HCT116 (cell line): Measurements from ENCODE around the gene PTGR2. TPM values are rescaled to one million over a fixed set of nuclear protein-coding genes. Genes with fewer than 3 reads are reported as not detected.

Experiments
- ATAC-seq: fragments of 200-7000 bp; cut with Tn5 transposase; 2 replicates; pipeline ENCODE4 v1.9.1; 2020; ENCODE audit warnings: mild to moderate bottlenecking, moderate library complexity
- BruUV-seq: library from RNA; stranded (reverse); fragments of 400-500 nt; replicated peaks from 2 replicates; lab custom pipeline; 2021; lab: Mats Ljungman, UMichigan
- CTCF ChIA-PET: fragments of 300-600 bp; sonication (Branson Sonifier 250); formaldehyde crosslinking; loops from one replicate; lab custom pipeline; 2021; ENCODE audit warnings: antibody characterized with exemption; lab: Charles Lee
- POLR2A ChIA-PET: fragments of 300-600, 350-600 bp; sonication (Branson Sonifier 250); formaldehyde crosslinking; loops from one replicate; lab custom pipeline; 2021; ENCODE audit warnings: antibody characterized with exemption; lab: Charles Lee
- RAD21 ChIA-PET, 2 experiments: fragments of 300-600 bp; sonication (Branson Sonifier 250); formaldehyde crosslinking; loops; one replicate each; lab custom pipeline; 2023; ENCODE audit warnings: low total read pairs in 2 of 2; ENCODE audit not compliant: uncharacterized antibody in 2 of 2, unreplicated experiment in 2 of 2, low non-redundant PET in 1 of 2; lab: Charles Lee
- DNase-seq: peaks from one replicate; pipeline ENCODE4 v3.0.0-alpha.2; 2010; ENCODE audit warnings: low read depth, low spot score
- H2AFZ ChIP-seq: fragments of 200-600 bp; shearing (Covaris generic), sonication (generic); 2 replicates; pipeline ENCODE4 v1.6.1; 2017; ENCODE audit warnings: low read depth, mixed run types, mixed read lengths, antibody characterized with exemption, low read length; ENCODE audit not compliant: poor library complexity, severe bottlenecking
- H3K27ac ChIP-seq: 2 replicates; pipeline ENCODE4 v1.5.1; 2012; ENCODE audit warnings: low read depth, low read length
- H3K27me3 ChIP-seq: fragments of 200-600 bp; sonication (generic); 2 replicates; pipeline ENCODE4 v1.6.1; 2016; ENCODE audit warnings: mixed run types, low read length, mixed read lengths; ENCODE audit not compliant: insufficient read depth
- H3K36me3 ChIP-seq, 2 experiments: fragments of 200-500 bp in 1 of 2; fragments of 200-600 bp in 1 of 2; sonication (Bioruptor generic) in 1 of 2; sonication (generic) in 1 of 2; 2 replicates each; pipeline versions ENCODE4 v1.5.1 to v1.6.1; 2014 to 2016; ENCODE audit warnings: low read length in 2 of 2, inconsistent platforms in 1 of 2, mixed read lengths in 1 of 2, mixed run types in 1 of 2; ENCODE audit not compliant: insufficient read depth in 2 of 2, control insufficient read depth in 1 of 2
- H3K4me1 ChIP-seq, 2 experiments: fragments of 200-600 bp in 1 of 2; sonication (generic) in 1 of 2; 2 replicates each; pipeline versions ENCODE4 v1.5.1 to v1.6.1; 2012 to 2017; ENCODE audit warnings: low read length in 2 of 2, inconsistent platforms in 1 of 2, mild to moderate bottlenecking in 1 of 2, mixed read lengths in 1 of 2, mixed run types in 1 of 2, moderate library complexity in 1 of 2; ENCODE audit not compliant: insufficient read depth in 2 of 2, control insufficient read depth in 1 of 2
- H3K4me2 ChIP-seq: fragments of 200-600 bp; sonication (generic); 2 replicates; pipeline ENCODE4 v1.6.1; 2017; ENCODE audit warnings: mixed run types, low read length, mixed read lengths
- H3K4me3 ChIP-seq, 2 experiments: fragments of 200-600 bp in 1 of 2; sonication (generic) in 1 of 2; replicated peaks in 1 of 2; 2 replicates each; pipeline ENCODE4 v1.5.1; 2011 to 2016; ENCODE audit warnings: low read length in 2 of 2, control low read depth in 1 of 2, low read depth in 1 of 2, mild to moderate bottlenecking in 1 of 2, mixed read lengths in 1 of 2, mixed run types in 1 of 2
- H3K79me2 ChIP-seq: fragments of 200-600 bp; sonication (generic); 2 replicates; pipeline ENCODE4 v1.6.1; 2017; ENCODE audit warnings: mild to moderate bottlenecking, mixed run types, low read length, moderate library complexity, mixed read lengths; ENCODE audit not compliant: insufficient read depth
- H3K9ac ChIP-seq: fragments of 200-600 bp; sonication (generic); 2 replicates; pipeline ENCODE4 v1.6.1; 2016; ENCODE audit warnings: low read length, mixed read lengths
- H3K9me2 ChIP-seq: fragments of 200-600 bp; sonication (generic), shearing (Covaris generic); 2 replicates; pipeline ENCODE4 v1.6.1; 2017; ENCODE audit warnings: mixed run types, mild to moderate bottlenecking, moderate library complexity; ENCODE audit not compliant: insufficient read depth
- H3K9me3 ChIP-seq, 2 experiments: fragments of 200-500 bp in 1 of 2; fragments of 200-600 bp in 1 of 2; sonication (Bioruptor generic) in 1 of 2; sonication (generic) in 1 of 2; 2 replicates each; pipeline ENCODE4 v1.6.1; 2014 to 2017; ENCODE audit warnings: low read length in 2 of 2, mixed read lengths in 2 of 2, inconsistent platforms in 1 of 2, low read depth in 1 of 2, mild to moderate bottlenecking in 1 of 2, mixed run types in 1 of 2, moderate library complexity in 1 of 2; ENCODE audit not compliant: control insufficient read depth in 1 of 2, insufficient read depth in 1 of 2
- H4K20me1 ChIP-seq: fragments of 200-600 bp; sonication (generic), shearing (Covaris generic); 2 replicates; pipeline ENCODE4 v1.6.1; 2017; ENCODE audit warnings: mixed run types, mild to moderate bottlenecking, moderate library complexity; ENCODE audit not compliant: insufficient read depth
- CBX3 ChIP-seq: IDR thresholded peaks from 2 replicates; pipeline ENCODE4 v1.6.1; 2012; ENCODE audit warnings: low read depth
- CEBPB ChIP-seq: IDR thresholded peaks from 2 replicates; pipeline ENCODE4 v1.6.1; 2012; ENCODE audit warnings: low read depth
- EGR1 ChIP-seq: IDR thresholded peaks from 2 replicates; pipeline ENCODE4 v1.6.1; 2012; ENCODE audit warnings: low read depth
- ELF1 ChIP-seq: IDR thresholded peaks from 2 replicates; pipeline ENCODE4 v1.6.1; 2012; ENCODE audit warnings: low read depth, borderline replicate concordance
- EZH2 ChIP-seq: fragments of 200-600 bp; sonication (generic); IDR thresholded peaks from 2 replicates; pipeline ENCODE4 v1.6.1; 2017; ENCODE audit warnings: antibody characterized with exemption, mixed run types
- EZH2phosphoT487 ChIP-seq: fragments of 200-600 bp; IDR thresholded peaks from 2 replicates; pipeline ENCODE4 v1.6.1; 2018; ENCODE audit warnings: antibody characterized with exemption, borderline replicate concordance
- JUND ChIP-seq: IDR thresholded peaks from 2 replicates; pipeline ENCODE4 v1.6.1; 2012
- POLR2AphosphoS5 ChIP-seq: IDR thresholded peaks from 2 replicates; pipeline ENCODE4 v1.6.1; 2011; ENCODE audit warnings: mild to moderate bottlenecking, low read depth, low read length, moderate library complexity
- RAD21 ChIP-seq: IDR thresholded peaks from 2 replicates; pipeline ENCODE4 v1.6.1; 2012; ENCODE audit warnings: low read depth, mild to moderate bottlenecking
- SIN3A ChIP-seq: IDR thresholded peaks from 2 replicates; pipeline ENCODE4 v1.6.1; 2012; ENCODE audit warnings: low read depth
- SP1 ChIP-seq: IDR thresholded peaks from 2 replicates; pipeline ENCODE4 v1.6.1; 2012; ENCODE audit warnings: low read depth
- intact Hi-C: fragments of 100-400 bp; cut with micrococcal nuclease; formaldehyde crosslinking; loops from 2 replicates; pipeline ENCODE4 v1.10.0; 2022
- total RNA-seq: library from RNA; stranded (reverse); gene quantifications from one replicate; pipeline ENCODE4 v1.2.1, GENCODE V29; 2021; ENCODE audit not compliant: unreplicated experiment
- TF ChIP-seq, protein P1 (sequence below): IDR thresholded peaks from 2 replicates; pipeline ENCODE4 v1.6.1; 2011; ENCODE audit warnings: mild to moderate bottlenecking, low read length, moderate library complexity; ENCODE audit not compliant: insufficient replicate concordance; ENCODE audit errors: extremely low read depth

Gene PTGR2
- total RNA-seq, 1 experiment from 2014 or later, result 22.1 TPM

DNA sequence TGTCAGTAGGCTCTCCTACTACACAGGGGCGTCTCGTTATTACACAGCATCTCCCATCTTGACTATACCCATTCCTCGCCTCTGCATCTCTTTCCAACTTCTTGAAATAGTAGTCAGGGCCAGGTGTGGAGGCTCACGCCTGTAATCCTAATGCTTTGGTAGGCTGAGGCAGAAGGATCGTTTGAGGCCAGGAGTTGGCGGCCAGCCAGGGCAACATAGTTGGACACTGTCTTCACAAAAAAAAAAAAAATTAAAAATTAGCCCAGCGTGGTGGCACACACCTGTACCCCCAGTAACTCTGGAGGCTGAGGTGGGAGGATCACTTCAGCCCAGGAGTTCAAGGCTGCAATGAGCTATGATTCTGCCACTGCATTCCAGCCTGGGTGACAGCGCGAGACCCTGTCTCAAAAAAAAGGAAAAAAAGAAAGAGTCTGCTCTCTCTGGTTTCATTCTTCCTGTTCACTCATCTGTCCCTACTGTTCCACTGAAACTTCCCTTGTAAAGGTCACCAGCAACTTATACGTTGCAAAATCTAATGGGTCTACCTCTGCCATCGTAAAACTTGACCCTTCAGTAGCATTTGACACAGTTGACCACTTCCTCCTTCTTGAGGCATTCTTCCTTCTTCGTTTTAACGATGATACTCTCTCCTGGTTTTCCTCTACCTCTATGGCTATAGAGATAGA lies 41.0 kb upstream of the PTGR2 start:
- Histone ChIP-seq H2AFZ (no peak overlapping the region), H3K4me3 (no peak overlapping the region), H3K9ac (no peak overlapping the region), H3K4me1 (peaks cover 3 to 4% of the 10 kb centered on the region in 2 experiments; a peak in 3 of 4 replicates), H3K27me3 (no peaks in the 10 kb centered on the region), H3K27ac (no peak overlapping the region), H3K4me2 (no peak overlapping the region), H3K9me2 (no peaks in the 10 kb centered on the region), H4K20me1 (no peaks in the 10 kb centered on the region), H3K36me3 (no peaks in the 10 kb centered on the region), H3K79me2 (no peaks in the 10 kb centered on the region), H3K9me3 (no peaks in the 10 kb centered on the region)
- RAD21 ChIA-PET, result no interaction called here
- DNase-seq, result no peak
- no peak for ATAC-seq
- TF ChIP-seq ELF1, result no peak
- TF ChIP-seq EZH2phosphoT487, result no peak
- no peak for TF ChIP-seq POLR2AphosphoS5
- TF ChIP-seq, protein P1, sequence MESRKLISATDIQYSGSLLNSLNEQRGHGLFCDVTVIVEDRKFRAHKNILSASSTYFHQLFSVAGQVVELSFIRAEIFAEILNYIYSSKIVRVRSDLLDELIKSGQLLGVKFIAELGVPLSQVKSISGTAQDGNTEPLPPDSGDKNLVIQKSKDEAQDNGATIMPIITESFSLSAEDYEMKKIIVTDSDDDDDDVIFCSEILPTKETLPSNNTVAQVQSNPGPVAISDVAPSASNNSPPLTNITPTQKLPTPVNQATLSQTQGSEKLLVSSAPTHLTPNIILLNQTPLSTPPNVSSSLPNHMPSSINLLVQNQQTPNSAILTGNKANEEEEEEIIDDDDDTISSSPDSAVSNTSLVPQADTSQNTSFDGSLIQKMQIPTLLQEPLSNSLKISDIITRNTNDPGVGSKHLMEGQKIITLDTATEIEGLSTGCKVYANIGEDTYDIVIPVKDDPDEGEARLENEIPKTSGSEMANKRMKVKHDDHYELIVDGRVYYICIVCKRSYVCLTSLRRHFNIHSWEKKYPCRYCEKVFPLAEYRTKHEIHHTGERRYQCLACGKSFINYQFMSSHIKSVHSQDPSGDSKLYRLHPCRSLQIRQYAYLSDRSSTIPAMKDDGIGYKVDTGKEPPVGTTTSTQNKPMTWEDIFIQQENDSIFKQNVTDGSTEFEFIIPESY, result no peak
- no peak for TF ChIP-seq SP1
- TF ChIP-seq CEBPB, result no peak
- no peak for TF ChIP-seq RAD21
- TF ChIP-seq EGR1, result no peak
- no peak for TF ChIP-seq EZH2
- no peak for TF ChIP-seq SIN3A
- TF ChIP-seq JUND, result no peak
- TF ChIP-seq CBX3, result no peak
- no TSS peak for BruUV-seq
- POLR2A ChIA-PET, result no interaction called here
- intact Hi-C loops, result no loop called here
- CTCF ChIA-PET, result no interaction called here
